Fibroblast of lung (primary cell): Measurements from ENCODE around the gene ABCF3.

Source experiments
- EZH2 ChIP-seq: IDR thresholded peaks from 2 replicates; pipeline ENCODE4 v1.5.1; 2012; ENCODE audit warnings: low read length, control low read depth, mild to moderate bottlenecking; ENCODE audit errors: missing control alignments
- TF ChIP-seq, protein P1 (sequence below), 2 donors: IDR thresholded peaks in 1 of 2; conservative IDR thresholded peaks in 1 of 2; 1 replicate in 1 of 2; 2 replicates in 1 of 2; pipeline ENCODE4 v1.5.1; 2011 to 2012; ENCODE audit warnings: low read length in 2 of 2, control low read depth in 1 of 2, inconsistent platforms in 1 of 2, low read depth in 1 of 2, mild to moderate bottlenecking in 1 of 2

DNA sequence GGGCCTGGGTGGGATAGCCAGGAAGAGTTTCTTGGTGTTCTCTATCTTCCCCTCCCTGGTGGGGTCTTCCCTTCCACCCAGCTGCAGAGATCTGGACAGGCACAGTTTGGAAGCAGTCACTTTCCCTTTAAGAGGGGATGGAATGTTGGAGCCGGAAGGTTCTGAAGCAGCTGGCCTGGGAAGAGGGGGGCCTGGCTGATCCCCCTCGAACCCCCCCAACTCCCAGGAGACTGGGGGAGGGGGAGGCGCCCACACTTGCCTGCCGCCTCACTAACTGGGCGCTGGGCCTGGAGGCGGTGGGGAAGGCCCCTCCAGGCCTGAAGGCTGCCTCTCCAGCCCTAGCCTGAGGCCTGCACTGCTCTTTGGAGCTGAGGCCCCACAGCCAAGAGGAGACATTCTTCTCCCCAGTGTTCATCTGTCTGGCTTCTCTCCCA lies 29.5 kb upstream of the ABCF3 start:
- no peak for TF ChIP-seq EZH2
- TF ChIP-seq, protein P1, sequence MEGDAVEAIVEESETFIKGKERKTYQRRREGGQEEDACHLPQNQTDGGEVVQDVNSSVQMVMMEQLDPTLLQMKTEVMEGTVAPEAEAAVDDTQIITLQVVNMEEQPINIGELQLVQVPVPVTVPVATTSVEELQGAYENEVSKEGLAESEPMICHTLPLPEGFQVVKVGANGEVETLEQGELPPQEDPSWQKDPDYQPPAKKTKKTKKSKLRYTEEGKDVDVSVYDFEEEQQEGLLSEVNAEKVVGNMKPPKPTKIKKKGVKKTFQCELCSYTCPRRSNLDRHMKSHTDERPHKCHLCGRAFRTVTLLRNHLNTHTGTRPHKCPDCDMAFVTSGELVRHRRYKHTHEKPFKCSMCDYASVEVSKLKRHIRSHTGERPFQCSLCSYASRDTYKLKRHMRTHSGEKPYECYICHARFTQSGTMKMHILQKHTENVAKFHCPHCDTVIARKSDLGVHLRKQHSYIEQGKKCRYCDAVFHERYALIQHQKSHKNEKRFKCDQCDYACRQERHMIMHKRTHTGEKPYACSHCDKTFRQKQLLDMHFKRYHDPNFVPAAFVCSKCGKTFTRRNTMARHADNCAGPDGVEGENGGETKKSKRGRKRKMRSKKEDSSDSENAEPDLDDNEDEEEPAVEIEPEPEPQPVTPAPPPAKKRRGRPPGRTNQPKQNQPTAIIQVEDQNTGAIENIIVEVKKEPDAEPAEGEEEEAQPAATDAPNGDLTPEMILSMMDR (conservative IDR thresholded peaks at IDR 0.05 in 1 of 2, IDR thresholded peaks at IDR 0.05 in 1 of 2; ENCODE audit: low read depth in 1 of 2, low read length in 2 of 2), result no peak
